Hematopoietic multipotent progenitor cell treated with erythropoietin and hydrocortisone succinate and interleukin-3 and kit ligand, for 4 days (in vitro differentiated cells): ENCODE measurements around the gene ADD3.
A peak's percentile ranks its signal among the peaks of the same experiment; 100 is the strongest.
"Not testable (repeated sequence)": the region's sequence is repeated elsewhere in the genome, so short reads cannot be mapped to it uniquely, and the experiment has no call there.

Source experiments
- DNase-seq: peaks from one replicate; pipeline ENCODE4 v3.0.0-alpha.2; 2015

Gene ADD3

DNA sequence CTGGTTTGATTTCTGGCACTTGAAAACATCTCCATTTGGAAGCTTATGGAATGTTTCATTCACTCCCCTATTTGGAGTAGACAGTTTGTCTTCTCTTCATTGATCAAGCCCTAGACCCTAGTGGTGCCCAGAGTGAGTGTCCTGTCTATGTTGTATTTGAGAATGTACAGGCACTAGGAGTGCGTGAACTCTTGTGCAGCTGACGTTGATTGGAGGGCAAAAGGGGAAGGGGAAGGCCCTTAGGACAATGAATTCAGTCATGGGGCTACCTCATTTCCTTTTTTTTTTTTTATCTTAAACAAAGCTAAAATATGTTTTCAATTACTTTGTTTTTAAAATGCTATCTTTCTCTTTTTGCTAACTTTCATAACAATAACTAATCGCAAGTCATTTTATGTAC, 66.5 kb downstream of the ADD3 start:
- peak; percentile 55 for DNase-seq

DNA sequence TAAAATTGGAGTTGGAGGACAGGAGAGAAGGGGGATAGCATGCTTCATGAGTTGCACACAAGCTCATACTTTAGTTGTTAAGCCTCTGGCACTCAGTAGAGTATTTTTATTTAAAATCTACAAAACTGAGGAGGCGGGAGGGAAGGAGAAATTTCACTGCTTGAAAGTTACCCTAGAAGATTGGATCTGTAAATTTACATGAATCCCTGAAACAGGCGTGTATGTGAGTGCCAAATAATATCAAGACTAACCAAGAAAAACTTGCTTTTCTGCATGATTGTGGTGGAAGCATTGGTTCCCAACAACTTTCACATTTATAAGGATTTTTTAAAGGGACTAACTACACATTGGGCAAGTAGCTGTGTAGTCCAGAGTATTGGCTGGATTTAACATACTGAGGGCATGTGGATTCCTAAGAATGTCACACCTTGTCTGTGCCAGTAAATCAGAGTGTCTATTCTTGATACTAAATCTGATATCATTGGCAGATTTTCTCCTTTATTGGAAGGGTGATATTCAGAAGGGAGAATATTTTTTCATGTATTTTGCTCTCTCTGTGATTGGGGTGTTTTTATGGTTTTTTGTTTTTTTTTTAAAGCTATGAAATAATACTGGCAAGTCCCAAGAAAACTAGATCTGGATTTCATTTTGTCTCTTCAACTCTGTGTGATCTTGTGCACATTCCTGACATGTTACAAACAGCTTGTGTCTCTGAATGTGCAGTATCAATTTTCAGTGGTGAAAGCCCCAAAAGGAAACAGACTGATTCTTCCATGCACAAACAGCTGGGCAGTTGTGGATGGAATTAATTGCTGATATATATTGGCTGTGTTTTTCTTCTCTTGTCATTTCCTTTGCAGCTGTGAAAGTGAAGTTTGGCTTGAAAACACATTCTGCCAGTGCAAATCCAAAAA, 67.2 kb downstream of the ADD3 start:
- no peak for DNase-seq

DNA sequence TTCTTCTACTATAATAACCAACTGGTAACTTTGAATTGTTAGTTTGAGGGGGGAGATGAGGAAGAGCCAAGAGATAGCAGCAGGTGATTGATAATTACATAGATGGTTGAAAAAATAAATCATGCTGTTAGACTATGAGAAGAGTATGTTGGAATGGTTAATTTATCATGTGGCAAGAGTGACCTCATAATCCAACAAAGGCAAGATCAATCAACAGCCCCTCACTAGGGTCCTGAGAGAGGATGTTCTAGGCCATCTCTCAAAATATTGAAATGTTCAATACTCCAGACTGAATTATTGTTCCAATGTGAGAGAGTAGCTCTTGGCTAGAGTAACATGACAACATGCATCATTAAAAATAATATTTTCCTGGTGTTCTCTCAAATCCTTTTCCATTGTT, 67.9 kb downstream of the ADD3 start:
- DNase-seq = no peak

DNA sequence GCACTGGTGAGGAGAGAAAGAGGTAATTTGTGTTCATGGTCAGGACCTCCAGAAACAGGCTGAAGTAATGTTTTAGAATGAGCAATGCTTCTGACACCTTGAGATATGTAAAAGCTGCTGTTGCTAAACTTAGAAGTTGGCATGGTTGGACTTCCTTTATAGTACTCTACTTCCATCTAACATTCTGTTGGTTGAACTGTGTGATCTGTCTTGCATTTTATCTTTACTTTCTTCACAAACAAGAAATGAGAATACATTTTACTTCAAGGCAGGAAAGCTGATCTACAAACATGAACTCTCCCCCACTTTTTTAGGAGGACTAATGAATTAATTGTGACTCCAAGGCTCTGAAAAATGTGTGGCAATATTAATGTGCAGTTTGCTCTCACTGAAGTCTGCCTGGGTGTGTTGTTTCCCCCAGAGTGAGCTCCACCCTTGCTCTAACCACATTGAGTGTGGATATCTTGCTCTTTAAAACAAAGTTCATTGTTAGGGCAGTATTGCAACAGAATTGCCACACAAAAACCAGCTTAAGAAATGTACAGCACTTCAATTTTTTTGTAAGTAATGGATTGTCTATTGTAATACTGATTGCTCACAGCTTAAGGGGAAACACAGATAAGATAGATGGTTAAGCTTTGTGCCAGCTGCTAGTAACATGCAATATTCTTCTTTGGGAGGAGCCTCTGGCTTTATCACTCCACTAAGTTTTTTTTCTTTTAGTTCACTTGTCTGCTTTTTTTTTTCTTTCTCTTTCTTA, 69.0 kb downstream of the ADD3 start:
- DNase-seq = peak; percentile 96

DNA sequence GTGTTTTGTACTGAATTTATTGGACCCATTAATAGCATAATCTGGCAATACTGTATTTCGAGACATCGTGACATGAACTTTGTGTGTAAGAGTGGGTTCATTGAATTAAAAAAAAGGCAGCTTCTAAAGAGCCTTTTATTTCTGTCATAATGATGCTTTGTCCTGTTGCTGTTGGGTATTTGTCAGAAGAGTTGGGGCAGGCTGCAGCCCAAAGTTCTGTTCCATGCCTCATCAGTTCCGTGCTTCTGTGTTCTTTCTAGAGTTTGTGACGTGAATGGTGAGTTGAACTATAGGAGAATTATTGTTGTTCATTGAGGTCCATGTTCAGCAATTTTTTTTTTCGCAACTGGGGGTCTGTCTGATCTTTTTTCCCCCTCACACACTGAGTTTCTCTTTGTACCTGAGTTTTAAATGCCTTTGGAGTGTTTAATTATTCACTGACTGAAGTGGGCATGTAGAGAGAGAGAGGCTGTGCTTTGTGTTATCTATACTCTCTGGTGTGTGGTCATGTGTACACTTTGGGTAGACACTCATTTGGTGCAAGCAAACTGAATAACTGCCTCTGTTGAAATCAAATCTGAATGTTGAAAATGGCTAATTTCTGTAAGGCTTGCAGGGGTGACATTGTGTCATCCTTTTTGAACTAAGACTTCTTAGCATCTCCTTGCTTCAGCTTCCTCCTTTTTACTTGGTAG, 69.8 kb downstream of the ADD3 start:
- peak; percentile 67 for DNase-seq

DNA sequence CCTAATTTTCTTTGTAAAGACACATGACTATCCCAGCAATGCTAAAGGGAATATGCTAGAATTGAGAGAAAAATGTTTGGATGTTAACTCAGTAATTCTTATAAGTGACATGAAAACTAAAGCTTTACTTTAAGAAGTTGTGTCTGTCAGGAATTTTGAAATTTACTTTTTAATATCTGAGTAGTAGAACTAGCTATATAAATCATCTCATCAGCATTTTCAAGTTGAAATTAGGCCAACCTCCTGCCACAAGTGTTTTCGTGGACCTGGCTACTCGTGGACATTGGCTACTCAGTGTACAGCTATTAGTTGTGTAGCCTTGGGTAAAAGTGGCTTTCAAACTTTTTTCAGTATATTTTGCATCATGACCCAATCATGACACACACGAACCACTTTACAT, 70.5 kb downstream of the ADD3 start:
- no peak for DNase-seq

DNA sequence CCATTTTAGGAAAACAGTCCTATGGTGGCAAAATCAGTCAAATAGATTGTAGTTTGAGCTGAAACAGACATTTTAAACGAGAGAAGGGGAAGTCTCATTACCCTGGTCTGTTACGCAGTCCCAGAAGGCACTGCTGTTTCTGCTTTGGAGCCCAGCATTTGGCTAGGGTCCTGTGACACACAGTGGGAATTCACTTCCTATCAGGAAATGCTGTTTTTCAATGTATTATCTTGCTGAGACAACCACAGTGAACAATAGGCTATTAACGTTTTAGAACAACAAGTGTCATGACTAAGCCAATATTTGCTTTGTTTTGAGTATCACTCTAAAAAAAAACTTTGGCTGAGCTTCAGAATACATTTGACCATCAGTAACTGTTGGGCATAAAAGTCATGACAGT, 74.1 kb downstream of the ADD3 start:
- DNase-seq = peak; percentile 77

DNA sequence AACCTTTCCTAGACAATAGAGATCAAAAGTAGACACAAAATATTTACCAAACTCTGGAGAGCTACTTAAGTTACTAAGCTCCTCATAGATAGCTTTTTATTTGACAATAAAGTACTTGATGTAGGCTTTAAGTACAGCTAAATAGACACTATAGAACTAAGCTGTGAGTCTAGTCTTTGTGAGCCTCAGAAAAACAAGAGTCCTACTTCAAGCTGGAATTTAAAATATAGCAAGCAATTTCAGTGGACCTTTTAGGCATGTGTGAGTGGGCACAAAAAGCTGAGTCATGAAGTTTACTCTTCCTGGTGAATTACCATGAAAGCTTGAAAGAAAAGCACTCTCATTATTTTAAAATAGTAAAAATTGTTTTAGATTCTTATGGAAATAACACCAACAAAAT, 76.1 kb downstream of the ADD3 start:
- peak; percentile 71 for DNase-seq

DNA sequence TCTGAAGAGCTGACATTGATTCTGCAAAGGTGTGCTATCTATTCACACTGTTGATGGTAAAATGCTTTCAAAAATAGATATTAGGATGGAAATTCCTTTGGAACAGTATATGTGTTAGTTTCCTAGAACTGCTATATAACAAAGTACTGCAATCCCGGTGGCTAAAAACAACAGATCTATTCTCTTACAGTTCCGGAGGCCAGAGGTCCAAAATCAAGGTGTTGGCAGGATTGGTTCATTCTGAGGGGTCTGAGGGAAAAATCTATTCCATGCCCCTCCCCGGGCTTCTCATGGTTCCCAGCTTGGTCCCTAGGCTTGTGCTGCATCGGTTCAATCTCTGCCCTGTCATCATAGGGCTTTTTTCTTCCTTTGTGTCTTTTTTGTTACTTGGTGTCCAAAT, 79.9 kb downstream of the ADD3 start:
- no peak for DNase-seq

DNA sequence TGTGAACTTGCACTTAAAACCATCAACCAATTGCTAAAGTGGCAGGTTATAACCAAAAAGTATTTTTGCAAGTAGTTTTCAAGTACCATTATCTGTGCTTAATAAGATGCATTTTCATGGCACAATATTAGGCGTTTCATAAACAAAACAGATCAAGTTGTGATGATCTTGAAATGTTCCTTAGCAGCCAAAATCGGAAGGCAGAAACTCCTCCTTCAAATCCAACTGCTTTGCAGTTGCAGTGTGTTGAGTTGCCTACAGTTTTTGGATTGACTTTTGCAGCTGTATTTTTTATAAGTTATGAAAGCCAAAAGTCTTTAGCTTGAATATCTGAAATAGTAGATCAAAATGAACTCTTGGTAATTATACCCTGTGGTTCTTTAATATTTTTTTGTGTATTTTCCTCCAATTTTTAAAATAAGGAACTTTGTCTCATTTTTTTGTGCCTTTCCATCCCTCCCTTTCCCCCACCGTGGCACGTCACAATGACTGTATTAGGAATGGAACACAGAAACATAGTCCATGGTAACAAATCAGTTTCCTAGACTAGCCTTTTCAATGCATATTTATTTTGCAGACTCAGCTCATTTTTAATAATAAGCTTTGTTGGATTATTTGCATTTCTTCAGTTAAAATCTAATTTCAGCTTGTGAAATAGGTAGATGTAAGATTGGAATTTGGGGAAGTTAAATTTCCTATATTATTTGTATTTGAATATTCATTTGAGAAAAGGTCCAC, 80.8 kb downstream of the ADD3 start:
- no peak for DNase-seq

DNA sequence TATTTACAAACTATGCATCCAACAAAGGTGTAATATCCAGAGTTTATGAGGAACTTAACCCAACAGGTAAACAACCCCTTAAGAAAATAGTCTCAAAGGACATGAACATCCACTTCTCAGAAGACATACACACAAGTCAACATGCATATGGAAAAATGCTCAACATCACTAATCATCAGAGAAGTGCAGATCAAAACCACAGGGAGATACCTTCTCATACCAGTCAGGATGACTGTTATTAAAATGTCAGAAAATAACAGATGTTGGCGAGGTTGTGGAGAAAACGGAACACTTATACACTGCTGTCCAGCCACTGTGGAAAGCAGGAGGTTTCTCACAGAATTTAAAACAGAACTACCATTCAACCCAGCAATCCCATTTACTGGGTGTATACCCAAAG, 84.0 kb downstream of the ADD3 start:
- no peak for DNase-seq

DNA sequence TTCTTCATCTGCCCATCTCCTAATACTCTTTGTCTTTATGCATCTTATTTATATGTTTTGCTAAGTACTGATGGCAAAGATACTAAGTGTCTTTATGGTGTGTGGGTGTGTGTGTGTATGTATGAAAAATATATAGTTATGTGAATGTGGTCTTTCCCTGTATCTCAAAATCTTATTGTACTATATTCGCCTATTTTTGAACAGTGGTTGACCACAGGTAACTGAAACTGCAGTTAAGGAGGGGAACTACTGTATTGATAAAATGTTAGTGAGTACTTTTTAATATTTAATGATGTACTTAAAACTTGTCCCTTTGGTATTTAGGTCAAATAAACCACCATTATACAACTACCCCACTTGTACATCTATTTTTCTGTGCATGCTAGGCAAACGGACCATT, 85.9 kb downstream of the ADD3 start:
- peak; percentile 33 for DNase-seq

DNA sequence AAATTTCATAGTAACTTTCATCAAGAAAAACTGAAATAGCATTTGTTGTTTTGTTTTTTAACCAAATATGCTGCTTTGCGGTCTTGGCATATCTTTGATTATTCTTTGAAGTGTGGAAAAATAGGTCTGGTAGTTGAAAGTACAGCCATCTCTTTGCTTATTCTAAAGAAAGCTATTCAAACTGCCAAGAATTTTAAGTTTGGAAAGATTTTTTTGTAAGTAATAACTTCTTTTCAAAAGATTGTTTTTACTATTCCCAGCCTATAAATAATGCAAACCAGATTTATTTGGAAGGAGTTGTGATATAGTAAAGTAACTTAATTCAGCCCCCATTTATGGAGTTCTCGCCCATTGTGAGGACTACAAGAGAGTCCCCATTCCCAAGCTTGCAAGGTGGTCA, 87.0 kb downstream of the ADD3 start:
- DNase-seq = no peak

DNA sequence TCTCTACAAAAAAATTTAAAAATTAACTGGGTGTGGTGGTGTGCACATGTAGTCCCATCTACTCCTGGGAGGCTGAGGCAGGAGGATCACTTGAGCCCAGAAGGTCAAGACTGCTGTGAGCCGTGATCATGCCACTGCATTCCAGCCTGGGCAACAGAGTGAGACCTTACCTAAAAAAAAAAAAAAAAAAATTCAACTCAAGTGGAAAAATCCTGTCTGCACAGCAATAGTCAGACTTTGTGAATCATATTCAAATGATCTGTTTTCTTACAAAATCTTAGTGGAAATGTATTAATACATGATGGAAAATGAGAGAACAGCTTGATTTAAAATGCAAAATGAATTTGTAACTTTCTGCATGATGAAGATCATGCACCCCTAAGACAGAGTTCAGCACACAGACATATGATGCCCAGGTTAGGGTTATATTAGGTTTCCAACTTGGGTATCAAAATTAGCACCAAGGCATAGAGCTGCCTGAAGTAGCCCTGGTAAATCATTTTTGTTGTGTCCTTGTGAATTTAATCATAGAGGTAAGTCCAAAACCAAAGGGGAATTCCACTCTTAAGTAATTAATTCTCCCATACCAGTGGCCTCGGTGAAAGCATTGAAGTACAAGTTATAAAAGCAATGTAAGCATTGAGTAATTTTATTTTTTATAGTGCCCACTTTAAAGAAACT, 93.8 kb downstream of the ADD3 start:
- DNase-seq = no peak

DNA sequence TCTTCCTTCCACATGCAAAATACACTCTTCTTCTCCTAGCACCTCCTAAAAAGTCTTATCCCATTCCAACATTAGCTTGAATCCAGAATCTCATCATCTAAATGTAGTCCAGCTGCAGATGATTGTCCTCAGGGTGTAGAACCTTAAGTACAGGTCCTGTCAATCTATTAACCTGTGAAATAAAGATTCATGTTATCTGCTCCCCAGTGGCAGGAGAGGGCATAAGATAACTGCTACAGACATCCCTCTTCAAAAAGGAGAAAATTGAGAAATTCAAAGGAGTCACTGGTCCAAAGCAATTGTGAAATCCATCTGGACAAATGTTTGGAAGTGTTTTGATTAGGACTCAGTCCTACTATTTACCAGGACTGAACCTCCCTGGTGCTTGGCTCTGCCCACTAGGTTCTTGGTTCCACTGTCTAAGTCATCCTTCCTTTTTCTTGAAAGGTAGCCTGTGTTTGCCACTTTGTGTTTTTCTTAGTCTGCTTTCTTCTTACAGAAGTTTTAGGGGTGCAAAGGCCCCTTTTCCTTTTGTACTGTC, 96.2 kb downstream of the ADD3 start:
- no peak for DNase-seq

DNA sequence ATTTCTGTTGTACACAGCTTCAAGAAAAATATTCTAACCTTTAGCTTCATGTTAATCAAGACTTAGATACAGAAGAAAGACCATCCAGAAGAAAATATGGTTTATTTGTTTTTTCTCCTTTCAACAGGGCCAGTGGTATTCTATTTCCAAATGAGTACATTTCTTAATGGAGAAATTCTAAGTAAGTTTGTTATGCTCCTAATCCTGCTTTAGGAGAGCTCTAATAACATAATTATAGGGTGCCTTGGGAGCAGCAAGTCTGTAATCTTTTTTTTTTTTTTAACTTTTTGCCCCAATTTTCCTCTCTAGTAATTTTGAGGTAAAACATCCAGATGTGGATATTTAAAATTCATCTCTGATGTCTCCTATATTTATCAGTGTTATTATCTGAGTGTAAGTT, 98.1 kb downstream of the ADD3 start:
- no peak for DNase-seq

DNA sequence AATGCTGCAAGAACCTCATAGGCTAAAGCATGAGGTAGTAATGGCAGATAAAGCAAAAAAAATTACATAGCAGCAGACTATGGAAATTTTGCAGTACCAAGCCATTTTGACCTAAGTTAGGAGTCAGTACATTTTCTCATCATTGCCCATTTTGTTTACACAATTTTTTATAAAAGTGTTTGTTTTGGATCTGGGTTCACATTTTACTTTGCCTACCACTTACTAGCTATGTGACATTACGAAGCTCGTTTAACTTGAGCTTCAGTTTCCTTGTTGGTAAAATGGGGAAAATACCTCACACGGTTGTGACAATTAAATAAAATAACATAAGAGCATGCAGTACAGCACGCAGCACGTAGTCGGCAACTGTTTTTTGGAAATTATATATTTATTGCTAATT, 99.6 kb downstream of the ADD3 start:
- DNase-seq = no peak

DNA sequence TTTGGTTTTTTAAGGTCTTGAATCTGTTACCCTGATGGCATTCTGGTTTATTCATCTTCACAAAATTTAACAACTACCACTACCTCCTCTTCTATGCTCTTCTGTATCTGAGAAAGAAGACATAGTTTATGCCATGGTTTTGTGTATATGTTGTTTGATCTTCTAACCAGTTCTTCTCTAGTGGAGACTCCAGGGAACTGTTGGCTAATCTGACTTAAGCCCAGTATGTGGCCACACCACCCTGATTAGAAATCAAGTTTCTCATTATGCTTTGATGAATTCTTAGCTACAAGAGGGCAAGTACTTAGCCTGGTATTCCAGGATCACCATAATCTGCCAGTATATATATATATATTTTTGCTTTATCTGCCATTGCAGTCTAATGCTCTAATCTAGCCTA, 100.1 kb downstream of the ADD3 start:
- DNase-seq = peak; percentile 18

DNA sequence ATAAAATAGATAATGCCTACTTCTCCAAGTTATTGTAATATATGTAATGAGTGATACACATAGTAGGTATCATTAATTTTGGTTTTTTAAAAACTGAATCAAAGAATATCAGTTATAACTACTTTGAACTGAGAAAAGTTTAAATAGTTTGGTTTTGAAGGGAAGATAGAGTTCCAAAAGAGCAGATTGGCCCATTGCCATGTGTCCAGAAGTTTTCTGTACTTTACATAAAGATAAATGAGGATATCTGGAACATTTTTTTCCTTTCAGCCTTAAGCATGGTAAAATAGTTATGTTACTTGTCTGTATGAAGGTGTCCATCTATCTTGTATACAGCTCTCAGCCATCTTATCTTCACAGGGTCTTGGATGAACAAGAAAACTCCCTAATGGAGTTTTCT, 101.7 kb downstream of the ADD3 start:
- DNase-seq = no peak

DNA sequence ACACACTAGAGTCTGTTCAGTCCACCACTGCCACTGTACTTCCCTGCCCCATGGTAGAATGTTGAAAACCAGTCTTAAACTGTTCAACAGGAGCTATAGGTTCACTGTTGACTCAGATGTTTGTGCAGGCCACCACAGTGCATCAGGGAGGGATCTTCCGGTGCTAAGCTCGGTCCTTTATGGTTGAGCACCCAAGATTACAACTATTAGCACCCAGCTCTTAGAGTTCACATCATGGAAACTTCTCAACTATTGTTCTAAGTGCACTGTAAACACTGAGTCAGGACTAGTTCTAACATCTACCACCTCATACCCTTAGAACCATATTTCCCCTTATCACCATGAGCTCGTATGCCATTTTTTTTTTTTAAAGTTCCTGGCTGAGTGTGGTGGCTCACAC, 102.6 kb downstream of the ADD3 start:
- DNase-seq = no peak

DNA sequence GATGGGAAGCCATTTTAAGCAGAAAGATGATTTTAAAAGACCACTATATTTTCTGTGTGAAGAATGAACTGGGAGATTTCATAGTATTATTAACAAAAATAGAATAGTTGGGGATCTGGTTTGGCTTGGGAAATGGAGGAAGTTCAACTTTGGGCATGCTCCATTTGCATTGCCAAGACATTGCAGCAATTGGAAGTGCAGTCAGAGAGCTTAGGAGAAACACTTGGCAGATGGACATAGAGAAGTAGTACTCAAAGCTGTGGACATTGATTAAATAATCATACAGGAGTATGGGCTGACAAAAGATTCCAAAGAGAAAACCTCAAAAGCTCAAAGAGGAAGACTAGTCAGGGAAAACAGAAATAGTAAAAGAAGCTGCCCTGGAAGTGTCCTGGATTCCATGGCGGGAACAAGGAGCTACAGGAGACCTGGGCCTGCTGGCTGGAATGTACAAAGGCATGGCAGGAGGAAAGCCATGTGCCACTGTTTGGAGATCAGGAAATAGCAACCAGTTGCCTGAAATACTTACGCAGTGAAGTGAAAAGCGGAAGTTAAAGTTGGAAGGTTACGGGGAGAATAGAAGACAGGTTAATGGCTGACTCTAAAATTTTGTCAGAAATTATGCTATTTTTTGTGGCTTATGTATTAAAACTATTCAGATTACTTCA, 106.0 kb downstream of the ADD3 start:
- no peak for DNase-seq

DNA sequence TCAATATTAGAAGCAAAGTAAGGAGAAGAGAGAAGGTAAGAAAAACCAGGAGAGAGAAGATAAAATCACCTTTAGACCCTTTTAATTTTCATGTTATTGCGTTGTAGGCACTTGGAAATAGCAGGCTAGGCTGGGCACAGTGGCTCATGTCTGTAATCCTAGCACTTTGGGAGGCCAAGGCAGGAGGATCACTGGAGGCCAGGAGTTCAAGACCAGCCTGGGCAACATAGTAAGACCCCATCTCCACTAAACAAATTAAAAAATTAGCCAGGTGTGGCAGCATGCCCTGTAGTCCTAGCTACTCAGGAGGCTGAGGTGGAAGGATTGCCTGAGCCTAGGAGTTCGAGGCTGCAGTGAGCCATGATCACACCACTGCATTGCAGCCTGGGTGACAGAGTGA, 106.9 kb downstream of the ADD3 start:
- DNase-seq = not testable (repeated sequence)
